Activated naive CD4-positive, alpha-beta T cell (primary cell): Measurements from ENCODE around the gene CD52.
A peak's percentile ranks its signal among the peaks of the same experiment; 100 is the strongest.
"Not testable (repeated sequence)": the region's sequence is repeated elsewhere in the genome, so short reads cannot be mapped to it uniquely, and the experiment has no call there.

Source experiments
- DNase-seq, 4 experiments: peaks; one replicate each; lab custom pipeline; 2025; lab: John Stamatoyannopoulos, UW

Gene CD52

GRCh38 chr1:26284597-26285347, 33.0 kb upstream of the CD52 start:
- peak; percentile 76 to 87 (median 82) for DNase-seq

DNA sequence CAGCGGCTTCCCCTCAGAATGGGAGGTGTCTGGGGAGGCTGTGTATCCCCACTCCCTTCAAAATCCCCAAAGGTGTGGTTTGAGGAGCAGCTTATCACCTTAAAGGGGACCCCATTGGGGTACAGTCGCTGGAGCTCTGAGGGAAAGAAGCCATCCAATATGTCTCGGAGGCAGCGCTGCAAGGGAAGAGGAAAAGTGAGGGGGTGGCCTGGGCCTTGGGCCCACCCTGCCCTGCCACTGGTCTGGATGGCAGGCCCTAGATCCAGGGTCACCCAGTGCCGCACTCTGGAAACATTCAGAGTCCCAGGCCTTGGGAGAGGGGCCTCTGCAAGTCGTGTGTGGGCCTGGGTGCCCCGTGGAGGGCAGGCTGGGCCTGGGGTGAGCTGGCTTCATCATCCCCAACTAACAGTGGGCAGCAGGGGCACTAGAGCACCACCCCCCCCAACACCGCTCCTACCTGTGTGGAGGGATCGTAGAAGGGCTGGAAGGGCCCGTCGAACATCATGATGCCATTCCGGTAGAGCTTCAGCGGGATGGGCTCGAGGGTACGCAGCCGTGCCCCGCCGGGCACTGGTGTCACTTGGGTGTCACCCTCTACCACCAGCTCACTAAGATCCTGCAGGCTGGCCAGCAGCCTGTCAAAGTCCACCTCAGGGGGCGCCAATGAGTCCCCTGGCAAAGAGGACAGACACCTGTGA, 32.2 kb upstream of the CD52 start:
- no peak for DNase-seq

DNA sequence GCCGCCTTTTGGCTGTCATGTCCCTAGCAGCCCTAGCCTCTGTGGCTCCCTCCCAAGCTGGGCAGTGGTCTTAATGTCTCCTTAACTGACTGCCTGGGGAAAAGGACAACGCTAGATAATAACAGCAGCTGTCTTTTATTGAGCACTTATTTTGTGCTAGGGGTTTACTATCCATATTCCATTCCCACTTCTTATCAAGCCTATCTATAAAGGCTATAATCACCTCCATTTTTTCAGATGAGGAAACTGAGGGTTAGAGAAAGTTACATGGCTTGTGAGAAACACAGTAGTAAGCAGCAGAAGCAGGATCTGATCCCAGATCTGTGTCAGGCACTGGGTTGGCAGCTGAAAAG, 31.7 kb upstream of the CD52 start:
- no peak for DNase-seq

GRCh38 chr1:26287033-26287711, 30.6 kb upstream of the CD52 start:
- peak in 2 of 4 experiments; percentile 49 to 61 for DNase-seq

DNA sequence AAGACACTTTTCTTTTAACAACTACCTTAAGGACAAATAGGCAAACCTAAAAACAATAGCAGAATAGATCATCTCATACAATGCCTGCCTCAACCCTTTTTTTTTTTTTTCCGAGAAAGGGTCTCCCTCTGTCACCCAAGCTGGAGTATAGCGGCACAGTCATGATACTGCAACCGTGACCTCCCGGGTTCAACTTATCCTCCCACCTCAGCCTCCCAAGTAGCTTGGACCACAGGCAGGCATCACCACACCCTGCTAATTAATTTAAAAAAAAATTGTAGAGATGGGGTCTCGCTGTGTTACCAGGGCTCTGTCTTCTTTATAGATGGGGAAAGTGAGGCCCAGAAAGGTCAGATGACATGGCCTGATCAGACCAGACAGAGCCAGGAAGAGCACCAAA, 29.9 kb upstream of the CD52 start:
- no peak for DNase-seq

GRCh38 chr1:26288311-26288941, 29.3 kb upstream of the CD52 start:
- DNase-seq, result peak in 2 of 4 experiments; percentile 9 to 30

DNA sequence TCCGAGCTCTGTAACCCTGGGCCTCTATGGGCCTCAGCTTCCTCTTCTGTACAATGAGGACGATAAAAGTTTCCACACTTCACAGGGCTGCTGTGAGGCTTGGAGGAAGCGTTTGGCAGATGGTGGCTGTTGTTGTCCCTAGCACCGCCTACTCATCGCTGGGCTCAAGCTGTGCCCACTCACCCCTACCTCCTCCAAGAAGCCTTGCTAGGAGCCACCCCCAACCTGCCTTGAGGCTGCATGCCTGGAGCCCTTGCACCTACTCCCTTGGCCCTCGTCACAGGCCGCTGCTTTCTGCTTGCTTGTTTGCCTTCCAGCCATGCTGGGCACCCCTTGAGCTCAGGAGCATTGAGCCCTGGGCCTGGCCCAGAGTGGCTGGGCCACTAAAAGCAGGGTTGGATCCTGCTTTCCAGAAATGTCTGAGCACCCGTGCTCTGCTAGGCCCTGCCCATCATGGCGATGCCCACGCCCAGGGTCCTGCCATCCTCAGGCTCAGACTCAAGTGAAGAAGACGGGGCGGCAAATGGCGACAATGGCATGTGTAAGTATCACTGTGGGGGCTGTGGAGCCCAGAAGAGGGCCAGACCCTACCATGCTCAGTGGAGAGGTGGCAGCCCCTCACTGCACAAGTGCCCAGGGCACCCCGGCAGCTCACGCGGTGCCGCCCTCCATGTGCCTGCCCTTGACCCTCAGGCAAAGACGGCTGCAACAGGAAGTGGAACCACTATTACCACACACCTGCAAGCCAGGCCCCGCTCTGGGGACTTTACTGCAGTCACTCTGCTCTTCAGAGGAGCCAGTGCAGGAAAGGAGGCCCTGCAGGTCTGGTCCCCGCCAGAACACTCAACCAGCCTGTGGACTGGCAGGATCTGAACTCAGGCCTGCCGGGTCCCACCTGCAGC, 28.3 kb upstream of the CD52 start:
- DNase-seq, result no peak

DNA sequence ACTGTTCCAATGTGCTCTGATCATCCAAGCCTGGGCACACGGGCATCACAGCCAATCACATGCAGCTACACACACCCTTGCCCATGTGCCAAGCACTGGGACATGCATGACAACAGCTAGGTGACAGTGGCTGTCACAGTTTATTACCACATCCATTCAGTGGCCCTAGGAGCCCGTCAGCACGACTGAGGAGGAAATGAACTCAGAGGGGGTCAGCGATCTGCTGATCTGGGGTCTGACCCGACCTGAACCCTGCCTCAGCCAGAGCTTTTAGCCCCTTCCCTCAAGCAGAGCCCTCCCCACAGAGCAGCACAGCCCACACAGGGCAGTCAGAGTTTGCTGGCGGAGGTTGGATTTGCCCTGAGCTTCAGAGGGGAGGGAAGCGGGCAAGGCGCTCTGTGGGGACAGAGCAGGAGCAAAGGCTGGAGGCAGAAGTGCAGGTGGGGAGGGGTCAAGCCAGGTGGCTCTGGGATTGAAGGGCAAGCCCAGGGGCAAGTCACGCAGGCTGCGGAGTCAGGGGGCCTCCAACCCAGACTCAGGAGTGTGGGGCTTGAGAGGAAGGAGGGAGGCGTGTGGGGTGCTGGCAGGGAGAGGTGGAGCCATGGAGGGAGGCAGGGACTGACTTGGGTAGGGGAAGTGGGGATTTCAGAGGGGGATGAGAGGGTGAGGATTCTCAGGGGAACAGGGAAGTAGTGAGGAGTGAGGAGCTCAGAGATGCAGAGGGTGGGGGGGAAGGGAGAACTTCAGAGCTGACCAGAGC, 27.5 kb upstream of the CD52 start:
- DNase-seq, result no peak

GRCh38 chr1:26290882-26291261, 26.9 kb upstream of the CD52 start:
- no peak for DNase-seq

GRCh38 chr1:26291433-26291832, 26.3 kb upstream of the CD52 start:
- DNase-seq, result no peak

DNA sequence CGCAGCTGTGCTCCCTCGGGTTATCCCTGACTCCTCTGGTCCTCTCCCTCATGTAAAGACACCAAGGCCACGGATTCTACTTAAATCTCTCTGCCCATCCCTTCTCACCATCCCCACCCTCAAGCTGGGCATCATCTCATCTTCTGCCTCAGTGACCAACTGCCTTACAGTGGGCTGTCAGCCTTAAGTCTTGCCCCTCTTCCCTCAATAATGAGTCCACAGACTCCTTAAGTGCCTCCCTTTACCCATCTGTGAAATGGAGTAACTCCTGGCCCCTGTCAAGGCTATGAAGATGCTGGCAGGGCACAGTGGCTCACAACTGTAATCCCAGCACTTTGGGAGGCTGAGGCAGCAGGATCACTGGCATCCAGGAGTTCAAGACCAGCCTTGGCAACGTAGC, 25.8 kb upstream of the CD52 start:
- no peak for DNase-seq

DNA sequence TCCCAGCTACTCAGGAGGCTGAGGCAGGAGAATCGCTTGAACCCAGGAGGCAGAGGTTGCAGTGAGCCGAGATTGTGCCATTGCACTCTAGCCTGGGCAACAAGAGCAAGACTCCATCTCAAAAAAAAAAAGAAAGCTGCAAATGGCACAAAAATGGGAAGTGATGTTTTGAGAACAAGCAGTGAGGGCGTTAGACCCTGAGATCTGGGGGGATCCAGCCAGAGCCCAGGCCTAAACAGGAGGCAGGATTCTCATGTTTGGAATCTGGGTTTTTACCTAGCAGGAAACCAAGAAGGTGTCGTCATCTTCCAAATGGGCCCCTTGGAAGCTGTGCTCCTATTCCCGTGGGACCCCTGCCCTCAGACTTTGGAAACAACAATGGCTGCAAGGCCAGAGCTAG, 25.0 kb upstream of the CD52 start:
- not testable (repeated sequence) for DNase-seq

GRCh38 chr1:26293911-26294463, 23.8 kb upstream of the CD52 start:
- no peak for DNase-seq

- DNase-seq, result no peak
Observed at GRCh38 chr1:26295194-26296138, 22.3 kb upstream of the CD52 start.

DNA sequence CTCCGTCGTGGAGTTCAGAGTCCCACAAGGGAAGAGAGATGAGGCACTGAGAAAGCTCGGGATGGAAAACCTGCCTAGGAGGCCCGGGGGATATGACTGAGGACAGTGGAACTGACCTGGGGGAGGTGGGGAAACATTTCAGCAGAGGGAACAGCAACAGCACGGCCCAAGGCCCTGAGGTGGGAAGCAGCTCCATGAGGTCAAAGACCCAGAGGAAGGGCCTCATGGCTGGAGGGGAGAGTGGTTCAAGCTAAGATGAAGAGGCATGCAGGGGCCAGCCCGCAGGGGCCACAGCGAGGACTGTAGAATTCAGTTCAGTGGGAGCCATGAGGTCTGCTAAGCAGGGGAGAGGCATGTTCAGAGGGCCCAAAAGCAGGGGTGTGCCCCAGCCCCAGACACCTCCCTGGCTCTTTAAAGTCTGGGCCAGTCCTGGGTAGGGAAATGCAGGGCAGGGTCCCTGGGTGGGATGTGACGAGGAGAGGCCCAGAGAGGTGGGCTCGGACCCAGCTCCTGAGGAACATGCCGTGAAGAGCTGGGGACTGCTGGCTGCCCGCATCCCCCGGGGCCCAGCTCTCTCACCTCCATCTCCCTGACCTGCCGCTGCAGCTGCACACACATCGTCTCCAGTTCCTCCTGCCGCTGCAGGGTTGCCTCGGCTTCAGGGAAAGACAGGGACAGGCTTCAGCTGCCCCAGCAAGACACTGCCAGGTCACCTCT, 21.3 kb upstream of the CD52 start:
- no peak for DNase-seq

DNA sequence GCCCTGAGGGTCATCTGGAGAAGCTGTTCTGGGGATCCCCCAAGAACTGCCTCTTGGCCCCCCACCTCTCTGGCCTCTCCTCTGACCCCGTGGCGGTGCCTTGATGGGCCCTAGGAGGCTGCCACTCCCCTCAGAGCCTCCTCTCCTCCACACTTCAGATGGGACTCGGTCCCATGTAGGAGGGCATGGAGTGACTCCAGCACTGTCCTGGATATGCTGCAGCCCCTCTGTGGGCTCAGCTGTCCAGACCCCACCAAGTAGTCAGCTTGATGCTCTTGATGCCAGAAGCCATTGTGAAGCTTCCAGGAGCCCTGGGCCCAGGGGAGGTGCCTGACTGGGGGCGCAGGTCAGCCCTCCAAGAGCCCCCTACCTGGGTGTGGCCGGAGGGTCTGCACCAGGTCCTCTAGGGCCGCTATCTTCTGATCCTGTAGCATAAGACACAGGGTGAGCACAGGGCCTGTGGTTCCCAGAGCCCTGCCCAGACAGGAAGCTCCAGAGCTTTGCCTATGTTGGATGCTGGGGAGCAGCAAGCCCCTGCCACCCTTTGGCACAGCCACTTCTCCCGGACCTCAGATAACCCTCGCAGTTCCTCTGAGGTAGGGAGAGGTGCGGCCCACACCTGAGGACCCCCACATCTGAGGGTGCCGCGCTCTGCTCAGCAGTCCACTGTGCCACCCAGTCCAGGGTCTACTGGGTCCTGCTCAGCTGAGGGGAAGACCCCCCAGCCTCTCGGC, 20.5 kb upstream of the CD52 start:
- DNase-seq, result no peak

- DNase-seq, result no peak
Observed at GRCh38 chr1:26297791-26298124, 20.0 kb upstream of the CD52 start.

GRCh38 chr1:26300578-26301275, 17.0 kb upstream of the CD52 start:
- DNase-seq, result no peak
